Endothelial cell of umbilical vein (primary cell): ENCODE data around the gene LIAS. TPM values are rescaled to one million over a fixed set of nuclear protein-coding genes. Genes with fewer than 3 reads are reported as not detected.

Experiments
- BruUV-seq: library from RNA; stranded (reverse); fragments of 400-500 nt; replicated peaks from 2 replicates; lab custom pipeline; 2021; lab: Mats Ljungman, UMichigan
- CTCF ChIA-PET: fragments of 300-600, 350-600 bp; sonication (Branson Sonifier 250); formaldehyde crosslinking; loops from one replicate; lab custom pipeline; 2021; ENCODE audit warnings: antibody characterized with exemption, inconsistent platforms; lab: Charles Lee
- POLR2A ChIA-PET: fragments of 300-600, 350-600 bp; sonication (Branson Sonifier 250); formaldehyde crosslinking; loops from one replicate; lab custom pipeline; 2021; ENCODE audit warnings: antibody characterized with exemption, inconsistent platforms; lab: Charles Lee
- DNase-seq: peaks from one replicate; pipeline ENCODE4 v3.0.0-alpha.2; 2011; ENCODE audit warnings: low read depth, low spot score
- FAIRE-seq: peaks from 2 replicates; lab custom pipeline; 2011; peaks lifted over from hg19 to GRCh38; lab: Jason Lieb, UNC
- H2AFZ ChIP-seq: 2 replicates; pipeline ENCODE4 v1.6.0; 2012; ENCODE audit warnings: low read depth, low read length, control low read depth, inconsistent platforms
- H3K27ac ChIP-seq: 2 replicates; pipeline ENCODE4 v1.5.1; 2011; ENCODE audit warnings: low read depth, mild to moderate bottlenecking, control low read depth, low read length, moderate library complexity; ENCODE audit not compliant: insufficient read depth
- H3K27me3 ChIP-seq, 2 experiments: 2 replicates each; pipeline versions ENCODE4 v1.6.0 to v1.6.1; 2011; ENCODE audit warnings: low read length in 2 of 2, mixed read lengths in 1 of 2; ENCODE audit not compliant: control insufficient read depth in 2 of 2, insufficient read depth in 2 of 2
- H3K36me3 ChIP-seq, 2 experiments: 2 replicates in 1 of 2; 3 replicates in 1 of 2; pipeline ENCODE4 v1.5.1; 2011; ENCODE audit warnings: low read length in 2 of 2, mild to moderate bottlenecking in 1 of 2, moderate library complexity in 1 of 2; ENCODE audit not compliant: control insufficient read depth in 2 of 2, insufficient read depth in 2 of 2; ENCODE audit errors: extremely low read depth in 1 of 2
- H3K4me1 ChIP-seq: 3 replicates; pipeline ENCODE4 v1.5.1; 2011; ENCODE audit warnings: mild to moderate bottlenecking, low read length; ENCODE audit not compliant: control insufficient read depth, insufficient read depth; ENCODE audit errors: extremely low read depth
- H3K4me2 ChIP-seq: 2 replicates; pipeline ENCODE4 v1.6.1; 2011; ENCODE audit warnings: low read length, control low read depth, mixed read lengths; ENCODE audit not compliant: insufficient read depth
- H3K4me3 ChIP-seq, 3 experiments: fragments of 200-600 bp in 1 of 3; sonication (generic), shearing (Covaris generic) in 1 of 3; replicated peaks in 1 of 3; 2 replicates each; pipeline ENCODE4 v1.5.1; 2011 to 2016; ENCODE audit warnings: control low read depth in 3 of 3, low read length in 3 of 3, mild to moderate bottlenecking in 2 of 3, inconsistent platforms in 1 of 3, low read depth in 1 of 3, moderate library complexity in 1 of 3; ENCODE audit not compliant: insufficient read depth in 1 of 3
- H3K79me2 ChIP-seq: 2 replicates; pipeline ENCODE4 v1.6.0; 2012; ENCODE audit warnings: low read length, inconsistent platforms; ENCODE audit not compliant: control insufficient read depth, insufficient read depth
- H3K9ac ChIP-seq: replicated peaks from 2 replicates; pipeline ENCODE3; 2011; ENCODE audit warnings: low read length, control low read depth; ENCODE audit not compliant: insufficient read depth; ENCODE audit errors: extremely low read depth
- H3K9me1 ChIP-seq: replicated peaks from 3 replicates; pipeline ENCODE4 v1.6.0; 2011; ENCODE audit warnings: mild to moderate bottlenecking, low read length; ENCODE audit not compliant: control insufficient read depth, insufficient read depth; ENCODE audit errors: extremely low read depth
- H3K9me3 ChIP-seq: replicated peaks from 2 replicates; pipeline ENCODE4 v1.5.1; 2012; ENCODE audit warnings: low read length, inconsistent platforms; ENCODE audit not compliant: control insufficient read depth, insufficient read depth
- H4K20me1 ChIP-seq: replicated peaks from 2 replicates; pipeline ENCODE3; 2011; ENCODE audit warnings: mild to moderate bottlenecking, low read length; ENCODE audit not compliant: control insufficient read depth, insufficient read depth; ENCODE audit errors: extremely low read depth
- EZH2 ChIP-seq: IDR thresholded peaks from 2 replicates; pipeline ENCODE4 v1.6.1; 2012; ENCODE audit warnings: borderline replicate concordance, low read depth, mild to moderate bottlenecking, moderate library complexity, low read length, inconsistent platforms; ENCODE audit not compliant: severe bottlenecking
- FOS ChIP-seq: IDR thresholded peaks from 2 replicates; pipeline ENCODE4 v1.6.1; 2011; ENCODE audit warnings: mild to moderate bottlenecking, low read length, moderate library complexity, borderline replicate concordance; ENCODE audit not compliant: insufficient read depth
- GATA2 ChIP-seq: IDR thresholded peaks from 2 replicates; pipeline ENCODE4 v1.7.0; 2011; ENCODE audit warnings: low read depth, mild to moderate bottlenecking, moderate library complexity, mixed read lengths, low read length; ENCODE audit not compliant: insufficient read length, insufficient read depth
- JUN ChIP-seq: IDR thresholded peaks from 2 replicates; pipeline ENCODE4 v1.6.1; 2011; ENCODE audit warnings: borderline replicate concordance, low read depth; ENCODE audit not compliant: insufficient read length, insufficient read depth
- MYC ChIP-seq: IDR thresholded peaks from one replicate; pipeline ENCODE4 v1.6.1; 2011; ENCODE audit warnings: mild to moderate bottlenecking, low read depth, low read length
- POLR2A ChIP-seq: IDR thresholded peaks from 2 replicates; pipeline ENCODE4 v1.6.1; 2012; ENCODE audit warnings: low read depth, mild to moderate bottlenecking, control low read depth, low read length
- POLR2AphosphoS5 ChIP-seq: IDR thresholded peaks from 2 replicates; pipeline ENCODE4 v1.6.1; 2012; ENCODE audit warnings: low read depth, mild to moderate bottlenecking, control low read depth, low read length, moderate library complexity; ENCODE audit not compliant: insufficient read depth
- dilution Hi-C: fragments of 300-500 bp; cut with MboI; formaldehyde crosslinking; loops from one replicate; pipeline ENCODE4 v1.15.0; 2019; ENCODE audit warnings: low sequenced_read_pairs; ENCODE audit not compliant: extremely low pct_ligation_motif_present
- intact Hi-C: fragments of 100-400 bp; cut with micrococcal nuclease; formaldehyde crosslinking; loops from one replicate; pipeline ENCODE4 v1.10.0; 2022
- polyA plus RNA-seq, 4 experiments: library from polyadenylated mRNA; depleted of rRNA in 3 of 4; stranded (reverse) in 3 of 4; unstranded in 1 of 4; fragments of >200 nt; gene quantifications; 2 replicates each; pipeline versions ENCODE4 v1.2.1 to v1.2.3, GENCODE V29; 2011 to 2012; ENCODE audit warnings: missing spikeins in 1 of 4
- total RNA-seq: library from RNA; stranded (reverse); gene quantifications from 2 replicates; pipeline ENCODE4 v1.2.3, GENCODE V29; 2021
- TF ChIP-seq, protein P1 (sequence below), 2 donors: IDR thresholded peaks; 1 replicate in 1 of 2; 2 replicates in 1 of 2; pipeline ENCODE4 v1.5.1; 2011; ENCODE audit warnings: low read length in 2 of 2, mild to moderate bottlenecking in 2 of 2, moderate library complexity in 2 of 2, control low read depth in 1 of 2, inconsistent platforms in 1 of 2, low read depth in 1 of 2; ENCODE audit not compliant: insufficient read depth in 1 of 2; ENCODE audit errors: extremely low read depth in 1 of 2
- TF ChIP-seq, protein P2 (sequence below): IDR thresholded peaks from 2 replicates; pipeline ENCODE4 v1.6.1; 2011; ENCODE audit not compliant: insufficient read depth, insufficient read length

LIAS gene
- total and polyA plus RNA-seq, 2 donors (not counting 3 experiments of a cell fraction or from before 2014, with no cell fraction given): 5.5 to 11.3 TPM

DNA sequence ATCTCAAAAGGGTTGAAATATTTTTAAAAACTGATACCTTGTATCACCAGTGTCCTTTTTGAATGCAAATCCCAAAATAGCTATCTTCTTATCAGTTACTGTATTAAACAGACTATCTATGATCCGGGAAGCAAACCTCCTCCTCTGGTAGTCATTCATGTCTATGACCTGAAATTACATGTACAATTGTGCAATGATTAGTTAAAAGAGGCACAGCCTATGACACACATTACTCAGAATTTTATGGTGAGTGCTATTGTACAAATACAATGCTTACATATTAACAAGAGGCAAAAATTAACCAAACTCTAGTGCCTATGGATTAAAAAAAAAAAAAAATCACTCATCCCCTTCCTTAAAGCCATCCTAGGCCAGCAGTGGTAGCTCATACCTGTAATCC, 46.7 kb downstream of the LIAS start:
- Histone ChIP-seq H3K79me2 (no peaks in the 10 kb centered on the region), H3K9ac (no peak overlapping the region), H3K27me3 (no peaks in the 10 kb centered on the region), H2AFZ (no peak overlapping the region), H3K4me3 (no peak overlapping the region), H3K9me1 (no peaks in the 10 kb centered on the region), H3K27ac (no peak overlapping the region), H3K4me2 (no peak overlapping the region), H3K36me3 (peaks cover 28 to 43% of the 10 kb centered on the region in 2 experiments), H3K4me1 (no peaks in the 10 kb centered on the region), H3K9me3 (no peaks in the 10 kb centered on the region), H4K20me1 (no peaks in the 10 kb centered on the region)
- POLR2A ChIA-PET: no interaction called here
- DNase-seq (no peak), FAIRE-seq (no peak)
- CTCF ChIA-PET: interaction anchor here (0.9 kb wide), 1 partner anchor 21 kb away, joined by 3 read pairs; no protein-coding TSS in a partner anchor
- dilution Hi-C loops: no loop called here
- TF ChIP-seq POLR2A (no peak), GATA2 (no peak), POLR2AphosphoS5 (no peak), EZH2 (no peak), JUN (no peak), FOS (no peak)
- no TSS peak for BruUV-seq
- intact Hi-C loops: no loop called here

DNA sequence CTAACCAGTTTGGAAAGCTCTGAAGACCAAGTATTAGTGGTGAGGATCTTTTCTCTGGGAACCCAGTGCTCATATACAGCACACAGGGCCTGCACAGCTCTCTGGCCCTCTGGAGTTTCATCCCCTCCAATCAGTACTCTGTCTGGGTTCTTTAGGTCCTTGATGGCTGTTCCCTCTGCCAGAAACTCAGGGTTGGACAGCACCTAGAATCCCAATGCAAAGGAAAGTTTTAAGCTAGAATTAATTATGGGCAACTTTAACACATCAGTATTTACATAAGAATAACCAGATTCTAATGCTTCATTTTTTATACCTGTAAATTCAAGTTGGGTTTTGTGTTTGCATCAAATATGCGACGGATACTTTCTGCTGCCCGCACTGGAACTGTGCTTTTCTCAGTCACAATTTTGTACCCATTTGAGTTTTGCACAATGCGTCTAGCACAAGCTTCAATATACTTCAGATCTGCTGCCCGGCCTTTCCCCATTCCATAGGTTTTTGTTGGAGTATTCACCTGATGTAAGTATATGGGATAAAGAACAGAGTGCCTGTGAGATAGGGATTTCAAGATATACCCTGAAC, 51.6 kb downstream of the LIAS start:
- intact Hi-C loops (no loop called here), dilution Hi-C loops (no loop called here)
- Histone ChIP-seq H3K9me3 (no peaks in the 10 kb centered on the region), H2AFZ (no peak overlapping the region), H3K27ac (no peak overlapping the region), H4K20me1 (no peaks in the 10 kb centered on the region), H3K4me2 (no peak overlapping the region), H3K79me2 (peaks cover 3% of the 10 kb centered on the region), H3K27me3 (no peaks in the 10 kb centered on the region), H3K36me3 (peaks cover 19 to 29% of the 10 kb centered on the region in 2 experiments), H3K4me1 (no peaks in the 10 kb centered on the region), H3K9me1 (no peaks in the 10 kb centered on the region), H3K9ac (no peak overlapping the region), H3K4me3 (no peak overlapping the region)
- POLR2A ChIA-PET: no interaction called here
- TF ChIP-seq POLR2AphosphoS5 (no peak), POLR2A (no peak), MYC (no peak), FOS (no peak), JUN (no peak), GATA2 (no peak), EZH2 (no peak)
- TF ChIP-seq, protein P1, sequence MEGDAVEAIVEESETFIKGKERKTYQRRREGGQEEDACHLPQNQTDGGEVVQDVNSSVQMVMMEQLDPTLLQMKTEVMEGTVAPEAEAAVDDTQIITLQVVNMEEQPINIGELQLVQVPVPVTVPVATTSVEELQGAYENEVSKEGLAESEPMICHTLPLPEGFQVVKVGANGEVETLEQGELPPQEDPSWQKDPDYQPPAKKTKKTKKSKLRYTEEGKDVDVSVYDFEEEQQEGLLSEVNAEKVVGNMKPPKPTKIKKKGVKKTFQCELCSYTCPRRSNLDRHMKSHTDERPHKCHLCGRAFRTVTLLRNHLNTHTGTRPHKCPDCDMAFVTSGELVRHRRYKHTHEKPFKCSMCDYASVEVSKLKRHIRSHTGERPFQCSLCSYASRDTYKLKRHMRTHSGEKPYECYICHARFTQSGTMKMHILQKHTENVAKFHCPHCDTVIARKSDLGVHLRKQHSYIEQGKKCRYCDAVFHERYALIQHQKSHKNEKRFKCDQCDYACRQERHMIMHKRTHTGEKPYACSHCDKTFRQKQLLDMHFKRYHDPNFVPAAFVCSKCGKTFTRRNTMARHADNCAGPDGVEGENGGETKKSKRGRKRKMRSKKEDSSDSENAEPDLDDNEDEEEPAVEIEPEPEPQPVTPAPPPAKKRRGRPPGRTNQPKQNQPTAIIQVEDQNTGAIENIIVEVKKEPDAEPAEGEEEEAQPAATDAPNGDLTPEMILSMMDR (IDR thresholded peaks at IDR 0.05; ENCODE audit: extremely low read depth in 1 of 2, insufficient read depth in 1 of 2, low read depth in 1 of 2, low read length in 2 of 2): no peak
- TF ChIP-seq, protein P2, sequence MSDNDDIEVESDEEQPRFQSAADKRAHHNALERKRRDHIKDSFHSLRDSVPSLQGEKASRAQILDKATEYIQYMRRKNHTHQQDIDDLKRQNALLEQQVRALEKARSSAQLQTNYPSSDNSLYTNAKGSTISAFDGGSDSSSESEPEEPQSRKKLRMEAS: no peak
- FAIRE-seq: no peak
- CTCF ChIA-PET: interaction anchor here (1.4 kb wide), 1 partner anchor 37 kb away, joined by 3 read pairs; no protein-coding TSS in a partner anchor
- no peak for DNase-seq
- TSS peak; percentile 55 for BruUV-seq
